ENCODE results near the gene UGDH. TPM values are rescaled to one million over a fixed set of nuclear protein-coding genes. Genes with fewer than 3 reads are reported as not detected.

Gene UGDH
- total and polyA plus RNA-seq, 4 experiments from 2014 or later, result 18.5 to 34.9 (median 24.0) TPM

- H3K27ac ChIP-seq (ENCODE audit: low read depth, low read length), result no peak overlapping the region
- H3K36me3 ChIP-seq (ENCODE audit: insufficient read depth, low read length), result no peaks in the 10 kb centered on the region
- no peaks in the 10 kb centered on the region for H3K9me3 ChIP-seq (ENCODE audit: control insufficient read depth in 1 of 2, low read length in 2 of 2)
- no peak for DNase-seq
- H3K4me3 ChIP-seq (ENCODE audit: low read length in 2 of 2), result no peak overlapping the region
- Mint-ChIP-seq H3K4me3 (peak overlapping the region in 4 of 8 donors; percentile 33 to 57 (median 44)), H3K4me1 (peaks cover 10 to 25% (median 18%) of the 10 kb centered on the region in 4 donors), H3K9me3 (peaks cover 0 to 29% (median 21%) of the 10 kb centered on the region in 8 donors), H3K27ac (peak overlapping the region in 3 of 7 donors; percentile 6 to 59 (median 50)), H3K27me3 (no peaks in the 10 kb centered on the region), H3K36me3 (peaks cover 27 to 29% of the 10 kb centered on the region in 2 donors)
- no peaks in the 10 kb centered on the region for H3K27me3 ChIP-seq (ENCODE audit: insufficient read depth, low read length)
- peaks cover 18% of the 10 kb centered on the region for H3K4me1 ChIP-seq (ENCODE audit: insufficient read depth, low read length)
- POLR2A ChIA-PET (ENCODE audit: partially characterized antibody), result no interaction called here
- CTCF ChIA-PET (ENCODE audit: partially characterized antibody), result interaction anchor here (0.7 kb wide), 1 partner anchor 19 kb away, joined by 3 read pairs; no protein-coding TSS in a partner anchor
- intact Hi-C loops (cut with micrococcal nuclease), result loop anchor here (5.0 kb wide), 1 partner anchor 528 kb away; the partner anchor contains the start of gene N4BP2
Measured at GRCh38 chr4:39529534-39529933, 2.3 kb upstream of the UGDH start.

- intact Hi-C loops (cut with micrococcal nuclease), result loop anchor here (5.0 kb wide), 1 partner anchor 529 kb away; the partner anchor contains the start of gene N4BP2
- no peaks in the 10 kb centered on the region for H3K36me3 ChIP-seq (ENCODE audit: insufficient read depth, low read length)
- H3K27ac Mint-ChIP-seq, result peak overlapping the region; percentile 78 to 93 (median 90)
- H3K27me3 ChIP-seq (ENCODE audit: insufficient read depth, low read length), result no peaks in the 10 kb centered on the region
- peaks cover 10 to 25% (median 18%) of the 10 kb centered on the region in 4 donors for H3K4me1 Mint-ChIP-seq
- H3K4me3 ChIP-seq (ENCODE audit: low read length in 2 of 2), result peak overlapping the region; percentile 71 to 91
- H3K9me3 Mint-ChIP-seq, result peaks cover 0 to 29% (median 21%) of the 10 kb centered on the region in 8 donors
- peak overlapping the region; percentile 88 to 99 (median 98) for H3K4me3 Mint-ChIP-seq
- H3K9me3 ChIP-seq (ENCODE audit: control insufficient read depth in 1 of 2, low read length in 2 of 2), result no peaks in the 10 kb centered on the region
- DNase-seq, result peak in 2 of 5 donors; percentile 1 to 2
- H3K27me3 Mint-ChIP-seq, result no peaks in the 10 kb centered on the region
- POLR2A ChIA-PET (ENCODE audit: partially characterized antibody), result interaction anchor here (1.1 to 2.6 kb wide), 4 partner anchors 69 to 449 kb away, joined by 3 to 25 read pairs (median 17); partner anchors contain the start of genes LIAS, PDS5A, RPL9 and SMIM14
- CTCF ChIA-PET (ENCODE audit: partially characterized antibody), result interaction anchor here (1.0 to 1.4 kb wide), 3 partner anchors 8 to 59 kb away, joined by 3 to 9 read pairs (median 3); no protein-coding TSS in a partner anchor
- H3K27ac ChIP-seq (ENCODE audit: low read depth, low read length), result peak overlapping the region; percentile 69
- peaks cover 18% of the 10 kb centered on the region for H3K4me1 ChIP-seq (ENCODE audit: insufficient read depth, low read length)
- H3K36me3 Mint-ChIP-seq, result peaks cover 23 to 25% of the 10 kb centered on the region in 2 donors
Measured at GRCh38 chr4:39528061-39528465, 824 bp upstream of the UGDH start.

GRCh38 chr4:39526765-39527295 is 409 bp downstream of the UGDH start:
- POLR2A ChIA-PET (ENCODE audit: partially characterized antibody), result interaction anchor here (0.6 to 2.6 kb wide), 9 partner anchors 60 to 531 kb away, joined by 3 to 25 read pairs (median 4); partner anchors contain the start of genes LIAS, PDS5A, RPL9 and SMIM14
- DNase-seq, result peak in 3 of 5 donors; percentile 9 to 18 (median 11)
- CTCF ChIA-PET (ENCODE audit: partially characterized antibody), result interaction anchor here (1.0 to 1.4 kb wide), 3 partner anchors 9 to 58 kb away, joined by 3 to 9 read pairs (median 3); no protein-coding TSS in a partner anchor
- H3K27ac Mint-ChIP-seq, result peak overlapping the region; percentile 75 to 94 (median 92)
- Histone ChIP-seq H3K27me3 (ENCODE audit: insufficient read depth, low read length) (no peaks in the 10 kb centered on the region), H3K4me3 (ENCODE audit: low read length in 2 of 2) (peak overlapping the region; percentile 71 to 91), H3K4me1 (ENCODE audit: insufficient read depth, low read length) (peaks cover 18% of the 10 kb centered on the region), H3K9me3 (ENCODE audit: control insufficient read depth in 1 of 2, low read length in 2 of 2) (no peaks in the 10 kb centered on the region), H3K36me3 (ENCODE audit: insufficient read depth, low read length) (no peaks in the 10 kb centered on the region), H3K27ac (ENCODE audit: low read depth, low read length) (peak overlapping the region; percentile 69)
- H3K4me1 Mint-ChIP-seq, result peaks cover 10 to 25% (median 18%) of the 10 kb centered on the region in 4 donors
- H3K27me3 Mint-ChIP-seq, result no peaks in the 10 kb centered on the region
- H3K4me3 Mint-ChIP-seq, result peak overlapping the region; percentile 97 to 99 (median 98)
- intact Hi-C loops (cut with micrococcal nuclease), result loop anchor here (1.0 to 5.0 kb wide), 6 partner anchors 68 to 530 kb away; partner anchors contain the start of genes LIAS, N4BP2, PDS5A and RPL9
- peaks cover 14% of the 10 kb centered on the region in 2 donors for H3K36me3 Mint-ChIP-seq
- peaks cover 0 to 18% (median 12%) of the 10 kb centered on the region in 8 donors for H3K9me3 Mint-ChIP-seq

- Histone ChIP-seq H3K36me3 (ENCODE audit: insufficient read depth, low read length) (no peaks in the 10 kb centered on the region), H3K27ac (ENCODE audit: low read depth, low read length) (peak overlapping the region; percentile 69), H3K4me3 (ENCODE audit: low read length in 2 of 2) (peak overlapping the region; percentile 71 to 91), H3K4me1 (ENCODE audit: insufficient read depth, low read length) (peaks cover 18% of the 10 kb centered on the region), H3K9me3 (ENCODE audit: control insufficient read depth in 1 of 2, low read length in 2 of 2) (no peaks in the 10 kb centered on the region), H3K27me3 (ENCODE audit: insufficient read depth, low read length) (no peaks in the 10 kb centered on the region)
- H3K36me3 Mint-ChIP-seq, result peaks cover 8 to 10% of the 10 kb centered on the region in 2 donors
- peak in 1 of 5 donors; percentile 6 for DNase-seq
- CTCF ChIA-PET (ENCODE audit: partially characterized antibody), result no interaction called here
- H3K27ac Mint-ChIP-seq, result peak overlapping the region; percentile 75 to 94 (median 92)
- peak overlapping the region; percentile 97 to 99 (median 98) for H3K4me3 Mint-ChIP-seq
- intact Hi-C loops (cut with micrococcal nuclease), result loop anchor here (2.0 to 5.0 kb wide), 2 partner anchors 67 to 531 kb away; partner anchors contain the start of genes LIAS, N4BP2 and RPL9
- no peaks in the 10 kb centered on the region for H3K27me3 Mint-ChIP-seq
- peaks cover 10 to 25% (median 18%) of the 10 kb centered on the region in 4 donors for H3K4me1 Mint-ChIP-seq
- peaks cover 0 to 11% (median 5%) of the 10 kb centered on the region in 8 donors for H3K9me3 Mint-ChIP-seq
- POLR2A ChIA-PET (ENCODE audit: partially characterized antibody), result interaction anchor here (1.4 to 2.6 kb wide), 2 partner anchors 60 to 113 kb away, joined by 4 to 25 read pairs; partner anchors contain the start of gene SMIM14
Measured at GRCh38 chr4:39525822-39526690, 1.2 kb downstream of the UGDH start.

GRCh38 chr4:39524161-39524957 is 2.9 kb downstream of the UGDH start:
- H3K27ac ChIP-seq (ENCODE audit: low read depth, low read length), result no peak overlapping the region
- peaks cover 10 to 25% (median 18%) of the 10 kb centered on the region in 4 donors for H3K4me1 Mint-ChIP-seq
- H3K9me3 Mint-ChIP-seq, result peaks cover 0 to 2% (median 0%) of the 10 kb centered on the region in 8 donors
- H3K27me3 ChIP-seq (ENCODE audit: insufficient read depth, low read length), result no peaks in the 10 kb centered on the region
- H3K36me3 ChIP-seq (ENCODE audit: insufficient read depth, low read length), result no peaks in the 10 kb centered on the region
- H3K9me3 ChIP-seq (ENCODE audit: control insufficient read depth in 1 of 2, low read length in 2 of 2), result no peaks in the 10 kb centered on the region
- no peak overlapping the region for H3K4me3 Mint-ChIP-seq
- H3K36me3 Mint-ChIP-seq, result peaks cover 0 to 8% of the 10 kb centered on the region in 2 donors
- no peaks in the 10 kb centered on the region for H3K27me3 Mint-ChIP-seq
- ChIA-PET CTCF (ENCODE audit: partially characterized antibody) (no interaction called here), POLR2A (ENCODE audit: partially characterized antibody) (no interaction called here)
- intact Hi-C loops (cut with micrococcal nuclease), result no loop called here
- H3K4me3 ChIP-seq (ENCODE audit: low read length in 2 of 2), result no peak overlapping the region
- peaks cover 18% of the 10 kb centered on the region for H3K4me1 ChIP-seq (ENCODE audit: insufficient read depth, low read length)
- no peak for DNase-seq
- no peak overlapping the region for H3K27ac Mint-ChIP-seq

- DNase-seq, result no peak
- Histone ChIP-seq H3K4me3 (ENCODE audit: low read length in 2 of 2) (no peak overlapping the region), H3K4me1 (ENCODE audit: insufficient read depth, low read length) (peaks cover 12% of the 10 kb centered on the region), H3K27me3 (ENCODE audit: insufficient read depth, low read length) (no peaks in the 10 kb centered on the region), H3K36me3 (ENCODE audit: insufficient read depth, low read length) (no peaks in the 10 kb centered on the region), H3K27ac (ENCODE audit: low read depth, low read length) (no peak overlapping the region), H3K9me3 (ENCODE audit: control insufficient read depth in 1 of 2, low read length in 2 of 2) (no peaks in the 10 kb centered on the region)
- intact Hi-C loops (cut with micrococcal nuclease), result no loop called here
- Mint-ChIP-seq H3K27me3 (no peaks in the 10 kb centered on the region), H3K4me3 (no peak overlapping the region), H3K27ac (no peak overlapping the region), H3K4me1 (peaks cover 7 to 17% (median 11%) of the 10 kb centered on the region in 4 donors), H3K36me3 (peaks cover 0 to 2% of the 10 kb centered on the region in 2 donors), H3K9me3 (no peaks in the 10 kb centered on the region)
- ChIA-PET CTCF (ENCODE audit: partially characterized antibody) (no interaction called here), POLR2A (ENCODE audit: partially characterized antibody) (interaction anchor here (0.6 kb wide), 1 partner anchor 158 kb away, joined by 4 read pairs; no protein-coding TSS in a partner anchor)
Measured at GRCh38 chr4:39522068-39522467, 5.2 kb downstream of the UGDH start.
